ENCODE results near the gene SERGEF. TPM values are rescaled to one million over a fixed set of nuclear protein-coding genes. Genes with fewer than 3 reads are reported as not detected.
"Not testable (repeated sequence)": the region's sequence is repeated elsewhere in the genome, so short reads cannot be mapped to it uniquely, and the experiment has no call there.

SERGEF gene
- total and polyA plus RNA-seq, 10 of the 15 experiments (the other 5 are each of a cell fraction or from before 2014, with no cell fraction given) = 14.6 to 27.8 (median 22.4) TPM

DNA sequence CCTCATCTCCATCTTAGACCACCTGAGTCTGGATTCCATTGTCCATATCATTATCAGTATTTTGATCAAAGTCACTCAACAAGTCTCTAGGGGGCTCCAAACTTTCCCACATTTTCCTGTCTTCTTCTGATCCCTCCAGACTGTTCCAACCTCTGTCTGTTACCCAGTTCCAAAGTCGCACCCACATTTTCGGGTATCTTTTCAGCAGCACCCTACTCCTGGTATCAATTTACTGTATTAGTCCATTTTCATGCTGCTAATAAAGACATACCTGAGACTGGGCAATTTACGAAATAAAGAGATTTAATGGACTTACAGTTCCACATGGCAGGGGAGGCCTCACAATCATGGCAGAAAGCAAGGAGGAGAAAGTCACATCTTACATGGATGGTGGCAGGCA lies 144.4 kb downstream of the SERGEF start:
- H2AFZ ChIP-seq (ENCODE audit: control insufficient read depth, low read depth, low read length); intact Hi-C loops (cut with micrococcal nuclease; ENCODE audit: unreplicated experiment); FAIRE-seq; H4K20me1 ChIP-seq (ENCODE audit: control insufficient read depth, insufficient read depth); H3K4me3 ChIP-seq; H3K27ac ChIP-seq (ENCODE audit: control insufficient read depth, insufficient read depth); CTCF ChIA-PET; SMC1A ChIA-PET (ENCODE audit: uncharacterized antibody, unreplicated experiment); BruUV-seq (replicated peaks); H3K27me3 ChIP-seq (replicated peaks in 1 of 2; ENCODE audit: control insufficient read depth in 2 of 2, insufficient read depth in 2 of 2, low read length in 1 of 2); H3K9me3 ChIP-seq (replicated peaks; ENCODE audit: control insufficient read depth, insufficient read depth, low read length); ATAC-seq; H3K4me2 ChIP-seq (ENCODE audit: control insufficient read depth, insufficient read depth); RAD21 ChIA-PET (ENCODE audit: unreplicated experiment); H3K79me2 ChIP-seq (ENCODE audit: control insufficient read depth, insufficient read depth, low read length); H3K4me1 ChIP-seq (ENCODE audit: control insufficient read depth, insufficient read depth, low read length); DNase-seq (ENCODE audit: low read depth, low spot score); POLR2A ChIA-PET; H3K9ac ChIP-seq (ENCODE audit: control insufficient read depth, insufficient read depth, low read length); in situ Hi-C loops (cut with MboI); H3K36me3 ChIP-seq (ENCODE audit: control insufficient read depth in 2 of 2, insufficient read depth in 2 of 2, low read length in 1 of 2): not testable (repeated sequence)
- WGBS (ENCODE audit: insufficient coverage, insufficient replicate concordance, low lambda C conversion rate, missing lambda C conversion rate) = 95% methylated on average over 3 of the region's 3 CpGs

DNA sequence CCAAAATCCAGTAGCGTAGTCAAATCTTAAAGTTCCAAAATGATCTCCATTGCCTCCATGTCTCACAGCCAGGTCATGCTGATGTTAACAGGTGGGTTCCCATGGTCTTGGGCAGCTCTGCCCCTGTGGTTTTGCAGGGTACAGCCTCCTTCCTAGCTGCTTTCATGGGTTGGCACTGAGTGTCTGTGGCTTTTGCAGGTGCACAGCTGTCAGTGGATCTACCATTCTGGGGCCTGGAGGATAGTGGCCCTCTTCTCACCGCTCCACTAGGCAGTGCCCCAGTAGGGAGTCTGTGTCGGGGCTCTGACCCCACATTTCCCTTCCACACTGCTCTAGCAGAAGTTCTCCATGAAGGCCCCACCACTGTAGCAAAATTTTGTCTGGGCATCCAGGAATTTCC lies 145.5 kb downstream of the SERGEF start:
- no peaks in the 10 kb centered on the region for H3K27me3 ChIP-seq (replicated peaks in 1 of 2; ENCODE audit: control insufficient read depth in 2 of 2, insufficient read depth in 2 of 2, low read length in 1 of 2)
- H3K4me3 ChIP-seq = no peak overlapping the region
- WGBS (ENCODE audit: insufficient coverage, insufficient replicate concordance, low lambda C conversion rate, missing lambda C conversion rate) = 82% methylated on average over 3 of the region's 3 CpGs
- TF ChIP-seq POLR2A (IDR thresholded peaks at IDR 0.05; ENCODE audit: low read depth, low read length) (no peak), ATF7 (IDR thresholded peaks at IDR 0.05; ENCODE audit: low read depth) (no peak), GATAD2B (conservative IDR thresholded peaks at IDR 0.05; ENCODE audit: low read depth) (no peak), STAT3 (IDR thresholded peaks at IDR 0.05; ENCODE audit: low read depth, low read length) (no peak), POLR2AphosphoS5 (IDR thresholded peaks at IDR 0.05; ENCODE audit: low read length) (no peak), SMC3 (IDR thresholded peaks at IDR 0.05; ENCODE audit: borderline replicate concordance, low read length) (no peak), ZSCAN29 (IDR thresholded peaks at IDR 0.05) (no peak), HDAC2 (IDR thresholded peaks at IDR 0.05) (no peak), EP300 (IDR thresholded peaks at IDR 0.05; ENCODE audit: borderline replicate concordance in 1 of 2, control insufficient read depth in 1 of 2, low read depth in 2 of 2, low read length in 2 of 2) (no peak), EGR1 (IDR thresholded peaks at IDR 0.05; ENCODE audit: borderline replicate concordance in 1 of 2, low read depth in 2 of 2, low read length in 2 of 2) (no peak), RB1 (IDR thresholded peaks at IDR 0.05; ENCODE audit: borderline replicate concordance) (no peak)
- TF ChIP-seq, protein P1, sequence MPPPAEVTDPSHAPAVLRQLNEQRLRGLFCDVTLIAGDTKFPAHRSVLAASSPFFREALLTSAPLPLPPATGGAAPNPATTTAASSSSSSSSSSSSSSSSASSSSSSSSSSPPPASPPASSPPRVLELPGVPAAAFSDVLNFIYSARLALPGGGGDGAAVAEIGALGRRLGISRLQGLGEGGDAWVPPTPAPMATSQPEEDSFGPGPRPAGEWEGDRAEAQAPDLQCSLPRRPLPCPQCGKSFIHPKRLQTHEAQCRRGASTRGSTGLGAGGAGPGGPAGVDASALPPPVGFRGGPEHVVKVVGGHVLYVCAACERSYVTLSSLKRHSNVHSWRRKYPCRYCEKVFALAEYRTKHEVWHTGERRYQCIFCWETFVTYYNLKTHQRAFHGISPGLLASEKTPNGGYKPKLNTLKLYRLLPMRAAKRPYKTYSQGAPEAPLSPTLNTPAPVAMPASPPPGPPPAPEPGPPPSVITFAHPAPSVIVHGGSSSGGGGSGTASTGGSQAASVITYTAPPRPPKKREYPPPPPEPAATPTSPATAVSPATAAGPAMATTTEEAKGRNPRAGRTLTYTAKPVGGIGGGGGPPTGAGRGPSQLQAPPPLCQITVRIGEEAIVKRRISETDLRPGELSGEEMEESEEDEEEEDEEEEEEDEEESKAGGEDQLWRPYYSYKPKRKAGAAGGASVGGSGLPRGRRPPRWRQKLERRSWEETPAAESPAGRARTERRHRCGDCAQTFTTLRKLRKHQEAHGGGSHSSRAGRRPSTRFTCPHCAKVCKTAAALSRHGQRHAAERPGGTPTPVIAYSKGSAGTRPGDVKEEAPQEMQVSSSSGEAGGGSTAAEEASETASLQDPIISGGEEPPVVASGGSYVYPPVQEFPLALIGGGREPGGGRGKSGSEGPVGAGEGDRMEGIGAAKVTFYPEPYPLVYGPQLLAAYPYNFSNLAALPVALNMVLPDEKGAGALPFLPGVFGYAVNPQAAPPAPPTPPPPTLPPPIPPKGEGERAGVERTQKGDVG (CRISPR knock-in tag; IDR thresholded peaks at IDR 0.05) = no peak
- BruUV-seq (replicated peaks) = no TSS peak
- CTCF ChIA-PET = no interaction called here
- no peaks in the 10 kb centered on the region for H3K79me2 ChIP-seq (ENCODE audit: control insufficient read depth, insufficient read depth, low read length)
- SMC1A ChIA-PET (ENCODE audit: uncharacterized antibody, unreplicated experiment) = no interaction called here
- no peak for DNase-seq (ENCODE audit: low read depth, low spot score)
- no peak overlapping the region for H3K27ac ChIP-seq (ENCODE audit: control insufficient read depth, insufficient read depth)
- RAD21 ChIA-PET (ENCODE audit: unreplicated experiment) = no interaction called here
- POLR2A ChIA-PET = no interaction called here
- in situ Hi-C loops (cut with MboI) = no loop called here
- no peaks in the 10 kb centered on the region for H3K4me1 ChIP-seq (ENCODE audit: control insufficient read depth, insufficient read depth, low read length)
- no peak for ATAC-seq
- no peaks in the 10 kb centered on the region for H4K20me1 ChIP-seq (ENCODE audit: control insufficient read depth, insufficient read depth)
- H2AFZ ChIP-seq (ENCODE audit: control insufficient read depth, low read depth, low read length) = no peak overlapping the region
- intact Hi-C loops (cut with micrococcal nuclease; ENCODE audit: unreplicated experiment) = no loop called here
- no peak overlapping the region for H3K4me2 ChIP-seq (ENCODE audit: control insufficient read depth, insufficient read depth)
- H3K9ac ChIP-seq (ENCODE audit: control insufficient read depth, insufficient read depth, low read length) = no peak overlapping the region
- H3K9me3 ChIP-seq (replicated peaks; ENCODE audit: control insufficient read depth, insufficient read depth, low read length) = peaks cover 2% of the 10 kb centered on the region; the same call in 2 of the 3 replicates
- H3K36me3 ChIP-seq (ENCODE audit: control insufficient read depth in 2 of 2, insufficient read depth in 2 of 2, low read length in 1 of 2) = no peaks in the 10 kb centered on the region
- no peak for FAIRE-seq
